Measurements from ENCODE around the gene SPATS2L. TPM values are rescaled to one million over a fixed set of nuclear protein-coding genes. Genes with fewer than 3 reads are reported as not detected.

SPATS2L gene
- total RNA-seq, 1 donor from 2014 or later, result 92.7 TPM

GRCh38 chr2:200515155-200515554 lies 208.7 kb downstream of the SPATS2L start:
- TF ChIP-seq, protein P1, sequence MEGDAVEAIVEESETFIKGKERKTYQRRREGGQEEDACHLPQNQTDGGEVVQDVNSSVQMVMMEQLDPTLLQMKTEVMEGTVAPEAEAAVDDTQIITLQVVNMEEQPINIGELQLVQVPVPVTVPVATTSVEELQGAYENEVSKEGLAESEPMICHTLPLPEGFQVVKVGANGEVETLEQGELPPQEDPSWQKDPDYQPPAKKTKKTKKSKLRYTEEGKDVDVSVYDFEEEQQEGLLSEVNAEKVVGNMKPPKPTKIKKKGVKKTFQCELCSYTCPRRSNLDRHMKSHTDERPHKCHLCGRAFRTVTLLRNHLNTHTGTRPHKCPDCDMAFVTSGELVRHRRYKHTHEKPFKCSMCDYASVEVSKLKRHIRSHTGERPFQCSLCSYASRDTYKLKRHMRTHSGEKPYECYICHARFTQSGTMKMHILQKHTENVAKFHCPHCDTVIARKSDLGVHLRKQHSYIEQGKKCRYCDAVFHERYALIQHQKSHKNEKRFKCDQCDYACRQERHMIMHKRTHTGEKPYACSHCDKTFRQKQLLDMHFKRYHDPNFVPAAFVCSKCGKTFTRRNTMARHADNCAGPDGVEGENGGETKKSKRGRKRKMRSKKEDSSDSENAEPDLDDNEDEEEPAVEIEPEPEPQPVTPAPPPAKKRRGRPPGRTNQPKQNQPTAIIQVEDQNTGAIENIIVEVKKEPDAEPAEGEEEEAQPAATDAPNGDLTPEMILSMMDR (IDR thresholded peaks at IDR 0.05), result no peak
- no peak for DNase-seq
- no peak overlapping the region for H3K27ac ChIP-seq
- H3K4me1 ChIP-seq, result peaks cover 5% of the 10 kb centered on the region
- no peaks in the 10 kb centered on the region for H3K27me3 ChIP-seq
- H3K9me3 ChIP-seq, result no peaks in the 10 kb centered on the region
- intact Hi-C loops (cut with DNase I), result no loop called here
- no peaks in the 10 kb centered on the region for H3K36me3 ChIP-seq
- ATAC-seq, result no peak
- H3K4me3 ChIP-seq, result no peak overlapping the region

DNA sequence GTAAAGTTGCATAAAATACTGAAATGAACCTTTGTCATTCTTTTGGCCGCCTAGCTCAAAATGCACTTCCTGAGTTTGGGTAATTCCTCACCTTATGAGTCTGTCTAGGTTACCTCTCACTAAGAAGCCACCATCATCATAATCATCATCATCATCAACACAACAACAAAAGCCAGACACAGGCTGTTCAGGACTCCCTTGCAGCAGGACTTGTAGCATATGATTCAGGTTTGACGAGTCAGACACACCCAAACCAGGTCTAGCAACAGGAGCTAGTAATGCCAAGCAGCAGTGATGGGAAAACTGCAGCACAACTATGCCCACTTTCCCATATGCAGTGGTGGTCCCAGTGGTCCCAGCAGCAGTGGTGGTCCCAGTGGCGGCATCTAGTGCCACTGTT lies 216.7 kb downstream of the SPATS2L start:
- no peak for ATAC-seq
- TF ChIP-seq, protein P1 (IDR thresholded peaks at IDR 0.05), result no peak
- intact Hi-C loops (cut with DNase I), result no loop called here

GRCh38 chr2:200523604-200524003 lies 217.1 kb downstream of the SPATS2L start:
- TF ChIP-seq, protein P1 (IDR thresholded peaks at IDR 0.05), result no peak
- intact Hi-C loops (cut with DNase I), result no loop called here
- H3K4me1 ChIP-seq, result peaks cover 6% of the 10 kb centered on the region
- no peak for DNase-seq
- no peaks in the 10 kb centered on the region for H3K36me3 ChIP-seq
- H3K27ac ChIP-seq, result no peak overlapping the region
- no peak for ATAC-seq
- no peaks in the 10 kb centered on the region for H3K9me3 ChIP-seq
- H3K27me3 ChIP-seq, result no peaks in the 10 kb centered on the region
- H3K4me3 ChIP-seq, result no peak overlapping the region

More for the DNA sequence above, 216.7 kb downstream of the SPATS2L start:
- DNase-seq, result no peak
- peaks cover 6% of the 10 kb centered on the region for H3K4me1 ChIP-seq
- no peak overlapping the region for H3K4me3 ChIP-seq
- H3K27me3 ChIP-seq, result no peaks in the 10 kb centered on the region
- no peaks in the 10 kb centered on the region for H3K9me3 ChIP-seq
- no peak overlapping the region for H3K27ac ChIP-seq
- H3K36me3 ChIP-seq, result no peaks in the 10 kb centered on the region

DNA sequence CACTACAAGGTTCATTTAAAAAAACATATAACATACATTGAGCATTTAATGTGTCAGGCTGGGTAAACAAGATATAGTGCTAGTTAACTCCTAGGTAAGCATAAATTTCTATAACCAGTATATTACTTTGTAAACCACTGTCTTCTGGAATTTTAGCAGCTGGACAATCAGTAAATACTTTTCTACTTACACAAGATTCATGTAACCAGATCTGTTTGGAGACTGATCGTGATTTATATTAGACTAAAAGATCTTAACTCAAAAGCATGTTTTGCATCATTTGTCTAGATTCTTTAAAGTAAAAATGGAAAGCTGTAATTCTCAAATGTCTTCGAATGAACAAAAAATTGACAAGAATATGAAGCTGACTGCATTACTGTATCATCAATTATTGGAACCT lies 218.6 kb downstream of the SPATS2L start:
- DNase-seq (no peak), ATAC-seq (no peak)
- Histone ChIP-seq H3K4me3 (peak overlapping the region; percentile 80), H3K9me3 (no peaks in the 10 kb centered on the region), H3K4me1 (peaks cover 6% of the 10 kb centered on the region), H3K27me3 (no peaks in the 10 kb centered on the region), H3K27ac (no peak overlapping the region), H3K36me3 (no peaks in the 10 kb centered on the region)
- intact Hi-C loops (cut with DNase I), result no loop called here
- TF ChIP-seq, protein P1 (IDR thresholded peaks at IDR 0.05), result no peak

GRCh38 chr2:200525551-200525881 lies 219.0 kb downstream of the SPATS2L start:
- peak overlapping the region; percentile 55 for H3K27ac ChIP-seq

More at GRCh38 chr2:200525551-200525881, 219.0 kb downstream of the SPATS2L start:
- H3K36me3 ChIP-seq, result no peaks in the 10 kb centered on the region
- peak overlapping the region; percentile 80 for H3K4me3 ChIP-seq
- ATAC-seq (no peak), DNase-seq (no peak)
- intact Hi-C loops (cut with DNase I), result no loop called here
- TF ChIP-seq, protein P1 (IDR thresholded peaks at IDR 0.05), result no peak
- no peaks in the 10 kb centered on the region for H3K9me3 ChIP-seq
- peaks cover 6% of the 10 kb centered on the region for H3K4me1 ChIP-seq
- no peaks in the 10 kb centered on the region for H3K27me3 ChIP-seq
